AG09309 (cell line): ENCODE results near the gene HOXA7.

Experiments used
- DNase-seq: peaks from one replicate; pipeline ENCODE4 v3.0.0-alpha.2; 2010; ENCODE audit warnings: low read depth
- H3K4me3 ChIP-seq: 2 replicates; pipeline ENCODE4 v1.5.1; 2011; ENCODE audit warnings: mild to moderate bottlenecking, low read depth, low read length, moderate library complexity; ENCODE audit not compliant: control insufficient read depth
- CTCF ChIP-seq: IDR thresholded peaks from 2 replicates; pipeline ENCODE4 v1.5.1; 2011; ENCODE audit warnings: mild to moderate bottlenecking, low read depth, low read length, inconsistent platforms; ENCODE audit not compliant: insufficient read depth, control insufficient read depth; ENCODE audit errors: missing control alignments

Gene HOXA7

GRCh38 chr7:27112955-27113949 is 43.2 kb downstream of the HOXA7 start:
- H3K4me3 ChIP-seq = no peak overlapping the region
- TF ChIP-seq CTCF = no peak
- no peak for DNase-seq

- DNase-seq = no peak
- TF ChIP-seq CTCF = no peak
- no peak overlapping the region for H3K4me3 ChIP-seq
Measured at GRCh38 chr7:27112361-27112760, 44.1 kb downstream of the HOXA7 start.

- TF ChIP-seq CTCF = no peak
- H3K4me3 ChIP-seq = no peak overlapping the region
- no peak for DNase-seq
Measured at GRCh38 chr7:27111751-27112277, 44.7 kb downstream of the HOXA7 start.

GRCh38 chr7:27111042-27111750 is 45.3 kb downstream of the HOXA7 start:
- DNase-seq = no peak
- TF ChIP-seq CTCF = no peak
- no peak overlapping the region for H3K4me3 ChIP-seq

GRCh38 chr7:27110186-27111031 is 46.1 kb downstream of the HOXA7 start:
- DNase-seq = no peak

More at GRCh38 chr7:27110186-27111031, 46.1 kb downstream of the HOXA7 start:
- no peak overlapping the region for H3K4me3 ChIP-seq
- TF ChIP-seq CTCF = no peak
